GM19324 (cell line): ENCODE data around the gene ZNF143.
A peak's percentile ranks its signal among the peaks of the same experiment; 100 is the strongest.
"Not testable (repeated sequence)": the region's sequence is repeated elsewhere in the genome, so short reads cannot be mapped to it uniquely, and the experiment has no call there.

Experiments used
- ATAC-seq: cut with Tn5 transposase; IDR thresholded peaks from one replicate; pipeline ENCODE4 v1.9.1; 2021; ENCODE audit warnings: mild to moderate bottlenecking, moderate library complexity; ENCODE audit not compliant: unreplicated experiment, low FRiP score

The ZNF143 gene

GRCh38 chr11:9495803-9496514 lies 35.1 kb downstream of the ZNF143 start:
- ATAC-seq, result no peak

DNA sequence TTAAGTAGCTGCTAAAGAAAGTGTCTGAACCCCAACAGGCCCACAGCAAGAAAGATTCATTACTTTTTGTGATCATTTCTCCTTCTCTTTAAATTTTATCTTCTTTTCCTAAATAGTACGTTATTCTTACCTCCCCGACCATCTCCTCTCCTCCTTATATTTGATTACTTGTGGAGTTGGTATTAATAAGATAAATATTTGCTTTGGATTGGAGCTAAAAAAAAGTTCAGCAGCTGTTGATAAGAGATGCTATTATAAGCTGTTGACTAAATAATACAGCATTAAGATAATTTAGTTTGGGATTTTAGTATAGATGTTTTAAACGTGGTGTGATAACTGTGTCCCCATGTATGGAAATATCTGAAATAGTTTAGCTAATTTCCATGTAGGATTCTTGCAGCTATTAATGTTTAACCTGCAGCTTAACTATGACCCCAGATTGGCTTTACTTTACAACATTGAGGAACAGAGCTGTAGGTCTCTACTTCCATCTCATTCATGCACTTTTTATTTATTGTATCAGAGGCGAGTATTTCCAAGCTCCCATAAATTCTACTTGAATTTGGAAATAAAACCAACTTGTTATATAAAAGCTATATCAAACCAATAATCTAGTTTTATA lies 37.8 kb downstream of the ZNF143 start:
- ATAC-seq, result no peak

DNA sequence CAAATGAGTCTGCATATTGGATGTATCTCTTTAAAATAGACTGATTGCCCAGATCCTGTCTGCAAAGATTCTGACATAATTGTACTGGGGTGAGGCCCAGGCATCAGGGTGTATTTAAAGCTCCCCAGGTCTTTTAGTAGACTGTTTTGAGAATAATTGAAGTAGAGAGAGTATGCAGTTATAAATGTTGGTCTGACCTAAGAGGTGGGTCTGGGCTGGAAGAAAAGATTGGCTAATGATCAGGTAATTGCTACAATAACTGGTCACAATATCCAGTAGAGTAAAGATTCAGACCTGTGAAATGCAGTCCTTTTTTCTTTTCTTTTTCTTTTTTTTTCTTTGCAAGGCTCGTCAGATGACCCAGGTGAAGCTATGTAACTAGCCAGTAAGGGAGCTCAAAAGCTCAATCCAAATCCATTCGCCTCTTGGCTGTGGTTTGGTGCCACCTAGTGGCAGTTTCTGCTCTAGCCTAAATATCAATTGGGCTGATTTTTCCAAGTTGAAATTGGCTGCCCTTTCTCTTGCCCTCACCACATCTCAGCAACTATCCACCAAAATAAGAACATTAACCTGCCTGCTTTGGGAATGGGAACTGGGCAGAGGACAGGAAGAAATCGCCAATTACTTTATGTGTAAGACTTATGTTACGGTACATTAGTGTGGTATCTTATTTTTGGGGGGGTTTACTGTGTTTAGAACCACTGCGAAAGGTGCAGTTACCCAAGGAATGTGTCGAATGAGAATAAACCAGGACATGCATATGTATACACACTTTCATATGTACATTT lies 45.9 kb downstream of the ZNF143 start:
- peak; percentile 38 for ATAC-seq

- ATAC-seq, result no peak
Measured at GRCh38 chr11:9507277-9507580, 46.4 kb downstream of the ZNF143 start.

GRCh38 chr11:9509041-9509440 lies 48.2 kb downstream of the ZNF143 start:
- no peak for ATAC-seq

DNA sequence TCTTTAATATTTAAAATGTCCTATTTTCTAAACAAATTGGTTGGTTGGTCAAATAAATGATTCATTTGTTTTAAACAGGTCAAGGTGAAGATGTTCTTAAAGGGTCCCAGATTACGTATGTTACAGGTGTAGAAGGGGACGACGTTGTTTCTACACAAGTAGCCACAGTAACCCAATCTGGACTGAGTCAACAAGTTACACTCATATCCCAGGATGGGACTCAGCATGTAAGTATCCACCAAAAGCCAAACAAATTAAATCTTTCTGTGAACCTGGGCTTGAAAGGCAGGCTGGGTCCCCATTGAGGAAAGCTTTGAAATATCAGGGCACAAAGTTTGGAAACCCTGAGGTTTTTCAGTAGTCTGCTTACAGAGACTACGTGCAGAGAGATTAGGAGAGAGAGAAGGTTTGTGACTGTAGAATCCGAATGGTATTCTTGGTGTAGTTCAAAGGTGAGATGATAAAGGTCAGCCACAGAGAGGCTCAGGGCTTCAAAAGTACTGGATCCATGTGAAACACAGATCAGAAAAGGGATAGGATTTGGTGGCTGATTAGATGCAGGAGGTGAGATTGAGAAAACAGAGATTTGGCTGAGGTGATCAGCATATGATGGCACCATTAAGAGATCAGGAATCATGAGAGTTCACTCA lies 51.7 kb downstream of the ZNF143 start:
- no peak for ATAC-seq

DNA sequence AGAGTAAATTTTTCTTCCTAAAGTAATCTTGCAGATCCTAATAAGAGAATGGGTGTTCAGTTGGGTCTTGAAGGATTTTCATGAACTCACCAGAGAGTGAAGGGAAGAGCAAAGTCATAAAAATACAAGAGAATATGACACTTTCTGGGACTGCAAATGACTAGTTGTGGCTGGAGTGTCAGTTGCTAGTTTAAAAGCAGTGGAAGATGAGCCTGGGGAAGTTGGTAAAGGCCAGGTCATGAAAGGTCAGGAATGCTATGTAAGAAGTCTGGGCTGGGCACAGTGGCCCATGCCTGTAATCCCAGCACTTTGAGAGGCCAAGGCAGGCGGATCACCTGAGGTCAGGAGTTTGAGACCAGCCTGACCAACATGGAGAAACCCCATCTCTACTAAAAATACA lies 53.8 kb downstream of the ZNF143 start:
- ATAC-seq, result not testable (repeated sequence)

- ATAC-seq, result no peak
Measured at GRCh38 chr11:9516113-9516512, 55.3 kb downstream of the ZNF143 start.

- ATAC-seq, result no peak
Measured at GRCh38 chr11:9518835-9519410, 58.1 kb downstream of the ZNF143 start.

- ATAC-seq, result no peak
Measured at GRCh38 chr11:9524001-9524400, 63.2 kb downstream of the ZNF143 start.

- ATAC-seq, result no peak
Measured at GRCh38 chr11:9525116-9525515, 64.3 kb downstream of the ZNF143 start.

- ATAC-seq, result no peak
Measured at GRCh38 chr11:9527481-9528135, 66.8 kb downstream of the ZNF143 start.

GRCh38 chr11:9528136-9528501 lies 67.3 kb downstream of the ZNF143 start:
- no peak for ATAC-seq

- ATAC-seq, result no peak
Measured at GRCh38 chr11:9528573-9529333, 67.9 kb downstream of the ZNF143 start.

- no peak for ATAC-seq
Measured at GRCh38 chr11:9529334-9529650, 68.5 kb downstream of the ZNF143 start.

GRCh38 chr11:9530020-9530621 lies 69.3 kb downstream of the ZNF143 start:
- ATAC-seq, result no peak

DNA sequence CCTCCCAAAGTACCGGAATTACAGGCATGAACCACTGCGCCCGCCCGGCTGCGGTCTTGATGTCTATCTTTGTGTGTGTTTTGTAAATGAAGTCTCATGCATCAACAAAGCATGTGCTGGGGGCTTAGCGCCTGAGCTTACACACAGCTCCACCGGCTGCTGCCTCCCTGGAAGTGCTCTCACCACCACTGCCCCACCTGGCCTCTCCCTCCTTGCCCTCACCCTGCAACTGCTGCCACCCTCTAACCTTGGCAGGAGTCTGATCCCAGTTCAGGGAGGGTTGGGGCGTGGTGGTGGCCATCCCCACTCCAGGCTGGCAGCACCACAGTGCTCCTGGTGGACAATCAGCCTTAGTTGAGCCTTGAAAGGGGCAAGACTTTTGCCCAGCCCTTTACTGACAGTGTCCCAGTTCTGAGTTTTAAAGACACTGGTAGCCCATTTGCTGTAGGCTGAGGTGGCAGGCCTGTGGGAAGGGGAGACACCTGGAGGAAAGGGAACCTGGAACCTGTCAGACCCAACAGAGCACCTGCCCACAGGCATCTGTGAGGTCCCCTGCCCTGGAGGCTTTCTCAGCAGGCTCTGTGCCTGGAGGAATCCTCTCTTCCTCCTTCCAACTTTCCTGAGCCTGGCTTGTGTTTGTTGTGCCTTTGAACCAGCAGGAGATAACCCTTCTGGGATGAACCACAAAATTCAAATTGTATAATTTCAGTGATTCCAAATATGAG lies 70.3 kb downstream of the ZNF143 start:
- ATAC-seq, result no peak

DNA sequence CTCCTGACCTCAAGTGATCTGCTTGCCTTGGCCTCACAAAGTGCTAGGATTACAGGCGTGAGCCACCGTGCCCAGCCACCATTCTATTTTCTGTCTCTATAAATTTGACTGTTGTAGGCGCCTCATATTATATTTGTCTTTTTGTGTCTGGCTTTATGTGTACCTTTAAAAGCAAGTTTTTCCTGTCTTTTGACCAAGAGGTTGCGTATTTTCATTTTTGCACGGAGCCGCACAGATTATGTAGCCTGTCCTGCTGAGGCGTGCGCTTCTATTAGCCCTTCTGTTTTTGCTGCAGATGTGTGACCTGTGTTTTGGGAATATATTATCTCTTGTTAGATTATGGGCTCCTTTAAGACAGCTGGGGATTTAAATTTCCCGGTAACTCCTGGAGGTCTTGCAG lies 72.2 kb downstream of the ZNF143 start:
- no peak for ATAC-seq
